Activated CD8-positive, alpha-beta memory T cell treated with anti-CD3 and anti-CD28 coated beads for 4 hours (primary cell): ENCODE results near the gene FUNDC2.

Source experiments
- DNase-seq, 2 donors: peaks; one replicate each; pipeline ENCODE4 v3.0.0-alpha.2; 2020; ENCODE audit warnings: low read depth in 2 of 2

FUNDC2 gene

DNA sequence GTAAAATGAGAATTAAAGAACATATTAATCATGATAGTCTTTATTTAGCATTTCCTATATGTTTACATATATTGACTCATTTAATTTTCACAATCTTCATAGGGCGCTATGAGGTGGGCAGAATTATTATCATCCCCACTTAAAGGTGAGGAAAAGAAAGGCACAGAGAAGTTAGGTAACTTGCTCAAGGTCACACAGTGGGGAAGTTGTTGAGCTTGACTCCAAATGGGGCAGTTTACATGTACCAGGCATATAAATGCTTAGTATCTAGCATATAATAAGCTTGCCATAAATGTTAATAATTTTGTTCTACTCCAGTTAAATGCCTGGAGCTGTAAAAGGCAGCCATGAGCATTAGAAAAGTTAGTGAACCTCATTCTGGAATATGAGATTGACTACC is 42.8 kb downstream of the FUNDC2 start:
- no peak for DNase-seq

DNA sequence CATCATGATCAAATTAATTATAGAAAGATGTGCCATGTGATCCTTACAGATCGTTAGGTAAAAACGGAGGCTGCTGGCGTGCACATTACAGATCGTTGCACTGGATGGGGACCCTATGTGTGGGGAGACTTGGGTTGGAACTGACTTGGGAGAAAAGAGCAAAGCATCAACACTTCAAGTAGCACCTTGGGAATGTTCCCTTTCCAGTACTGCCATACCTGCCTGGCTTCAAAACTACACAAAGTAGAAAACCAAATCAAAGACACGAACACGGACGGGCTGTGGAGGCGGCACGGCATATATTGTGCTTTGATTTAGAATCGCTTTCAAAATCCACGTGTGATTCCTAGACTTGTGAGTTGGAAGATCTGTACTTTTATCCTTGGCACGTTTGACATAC is 43.4 kb downstream of the FUNDC2 start:
- no peak for DNase-seq

DNA sequence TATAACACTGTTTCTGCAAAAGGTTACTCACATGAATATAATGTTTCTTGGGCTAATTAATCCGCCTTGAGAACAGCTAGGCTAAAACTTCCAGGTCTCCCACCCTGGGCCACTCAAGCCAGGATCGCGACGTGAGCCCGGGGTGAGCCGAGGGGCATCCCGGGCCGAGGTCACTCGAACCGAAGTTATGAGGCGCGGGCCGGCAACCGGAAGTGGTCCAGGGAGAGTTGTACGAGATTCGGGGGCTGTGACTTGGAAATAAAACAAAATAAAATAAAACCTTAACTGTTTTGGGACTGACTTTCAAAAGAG is 44.0 kb downstream of the FUNDC2 start:
- DNase-seq = no peak

DNA sequence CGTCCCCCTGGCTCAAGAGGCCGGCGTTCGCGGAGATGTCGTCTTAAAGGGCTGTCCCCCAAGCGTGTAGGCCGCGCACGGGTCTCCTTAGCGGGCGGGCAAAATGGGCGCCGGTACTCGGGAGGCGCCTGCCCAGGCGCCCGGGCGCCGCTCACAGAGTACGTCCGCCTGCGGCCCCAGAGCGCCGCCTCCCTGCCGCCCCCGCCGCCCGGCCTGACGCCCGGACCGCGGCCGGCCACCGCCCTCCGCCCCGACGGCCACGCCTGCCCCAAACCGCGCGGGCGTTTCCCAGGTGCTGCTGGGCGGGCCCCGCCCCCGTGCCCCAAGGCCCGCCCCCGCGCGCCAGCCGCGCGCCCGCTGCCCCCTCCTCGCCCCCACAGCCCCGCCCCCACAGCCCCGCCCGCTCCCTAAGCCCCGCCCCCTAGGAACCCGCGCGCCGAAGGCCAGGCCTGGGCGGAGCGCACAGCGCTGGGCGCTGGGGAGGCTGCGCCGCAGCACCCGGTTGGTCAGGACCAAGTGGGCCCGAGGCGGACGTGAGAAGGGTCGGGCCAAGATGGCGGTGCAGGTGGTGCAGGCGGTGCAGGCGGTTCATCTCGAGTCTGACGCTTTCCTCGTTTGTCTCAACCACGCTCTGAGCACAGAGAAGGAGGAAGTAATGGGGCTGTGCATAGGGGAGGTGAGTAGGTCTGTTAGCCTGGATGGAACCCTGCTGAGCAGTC is 44.5 kb downstream of the FUNDC2 start, which contains the start of the genes BRCC3, CMC4 and MTCP1:
Gene BRCC3 (plus strand): TSS at position 534 of the 719 bp plus-strand sequence. CDS start 20 bp downstream, at position 554.
Gene CMC4 (minus strand): TSS at position 162 of the 719 bp plus-strand sequence. CDS start 7,113 bp downstream, outside the sequence.
Gene MTCP1 (minus strand): TSS at position 162 of the 719 bp plus-strand sequence. CDS start 5,126 bp downstream, outside the sequence.
- peak; percentile 48 to 50 for DNase-seq

- no peak for DNase-seq
Observed at GRCh38 chrX:155071694-155072280, 45.1 kb downstream of the FUNDC2 start.

- peak in 1 of 2 donors; percentile 2 for DNase-seq
Observed at GRCh38 chrX:155086202-155086840, 59.7 kb downstream of the FUNDC2 start.

DNA sequence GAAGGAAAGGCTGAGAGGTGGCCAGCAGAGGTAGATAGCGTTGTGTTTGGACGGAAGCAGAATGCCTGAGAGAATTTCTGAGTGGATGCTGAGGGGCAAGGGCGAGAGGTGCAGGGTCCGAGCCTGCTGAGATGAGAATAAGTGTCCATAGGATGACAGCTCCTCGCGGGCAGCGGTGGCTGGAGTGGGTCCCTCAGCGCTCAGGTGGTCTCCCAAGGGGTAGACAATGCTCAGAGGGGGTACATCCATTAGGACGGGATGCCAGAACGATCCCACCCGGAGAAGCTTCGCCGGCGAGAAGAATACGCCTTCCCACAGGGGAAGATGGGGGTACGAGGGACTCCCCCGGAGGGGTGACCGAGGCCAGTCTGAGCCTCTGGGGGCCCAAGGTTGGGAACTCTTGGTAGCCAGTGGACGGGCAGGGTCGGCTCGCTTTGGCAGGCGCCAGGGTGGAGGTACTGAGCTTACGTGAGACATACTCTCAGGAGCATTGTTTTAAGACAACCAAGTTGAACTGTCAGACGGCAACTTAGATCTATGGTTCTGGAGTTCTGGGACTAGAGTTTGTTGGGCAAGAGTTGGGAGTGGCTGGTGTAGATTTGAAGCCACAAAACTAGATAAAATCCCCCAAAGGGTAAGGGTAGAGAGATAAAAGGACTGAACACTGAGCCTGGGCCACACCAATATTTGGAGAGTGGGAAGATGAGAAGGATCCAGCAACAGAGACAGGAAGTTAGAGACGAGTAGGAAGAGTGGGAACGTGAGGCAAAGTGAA is 60.5 kb downstream of the FUNDC2 start:
- no peak for DNase-seq

DNA sequence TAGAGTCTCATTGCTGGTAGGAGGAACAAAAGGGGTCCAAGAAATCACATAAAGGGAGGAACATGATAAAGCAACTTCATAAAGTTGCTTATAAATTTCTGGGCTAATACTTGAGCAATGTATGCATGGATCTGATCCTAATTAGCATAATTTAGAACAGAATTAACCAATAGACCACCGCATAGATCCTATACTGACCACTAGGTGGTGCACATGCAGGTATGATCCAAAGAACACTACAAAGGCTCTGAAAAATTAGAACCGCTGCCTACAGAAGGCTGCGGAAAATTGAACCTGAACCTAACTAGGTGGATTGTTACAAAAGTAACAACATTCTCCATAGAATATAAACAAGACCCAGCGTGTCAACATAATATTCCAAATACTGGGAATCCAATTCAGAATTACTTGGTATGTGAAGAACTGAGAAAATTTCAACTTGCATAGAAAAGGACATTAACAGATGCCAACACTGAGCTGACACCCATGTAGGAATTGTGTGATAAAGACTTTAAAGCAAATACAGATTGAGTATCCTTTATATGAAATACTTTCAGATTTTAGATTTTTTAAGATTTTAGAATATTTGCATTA is 67.9 kb downstream of the FUNDC2 start:
- DNase-seq = peak in 1 of 2 donors; percentile 2

- no peak for DNase-seq
Observed at GRCh38 chrX:155105919-155106318, 79.3 kb downstream of the FUNDC2 start.

DNA sequence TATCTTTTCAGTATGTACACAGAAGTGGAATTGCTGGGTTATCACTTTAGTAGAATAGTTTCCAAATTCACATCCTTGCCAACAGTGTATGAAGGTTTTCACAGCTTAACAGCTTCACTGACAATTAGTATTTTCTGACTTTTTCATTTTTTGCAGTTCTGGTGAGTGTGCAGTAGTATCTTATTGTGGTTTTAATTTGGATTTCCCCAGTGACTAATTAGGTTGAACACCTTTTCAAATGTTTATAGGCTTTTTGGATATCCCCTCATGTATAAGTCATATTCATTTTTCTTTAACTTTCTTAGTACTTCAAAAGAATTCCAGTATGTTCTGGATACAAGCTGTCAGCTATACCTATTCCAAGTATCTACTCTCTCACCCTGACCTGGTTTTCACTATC is 81.8 kb downstream of the FUNDC2 start:
- DNase-seq = no peak
